HG03378 (cell line): ENCODE data around the gene CCDC158.
"Not testable (repeated sequence)": the region's sequence is repeated elsewhere in the genome, so short reads cannot be mapped to it uniquely, and the experiment has no call there.

ENCODE experiments used
- ATAC-seq: cut with Tn5 transposase; IDR thresholded peaks from one replicate; pipeline ENCODE4 v1.9.1; 2021; ENCODE audit warnings: mild to moderate bottlenecking, moderate library complexity; ENCODE audit not compliant: unreplicated experiment

Gene CCDC158

GRCh38 chr4:76420762-76421581, at the start of gene CCDC158:
TSS of gene CCDC158 (minus strand) at chr4:76421141. CDS start at chr4:76403207, 17,934 bp downstream.
- no peak for ATAC-seq

GRCh38 chr4:76470532-76470931, 49.6 kb upstream of the CCDC158 start:
- ATAC-seq = no peak

- ATAC-seq = no peak
These were observed 49.1 kb upstream of the CCDC158 start for GRCh38 chr4:76470064-76470463.

- no peak for ATAC-seq
These were observed 42.6 kb upstream of the CCDC158 start for GRCh38 chr4:76463568-76463967.

GRCh38 chr4:76459291-76459723, 38.4 kb upstream of the CCDC158 start:
- no peak for ATAC-seq

GRCh38 chr4:76458825-76459224, 37.9 kb upstream of the CCDC158 start:
- ATAC-seq = no peak

- no peak for ATAC-seq
These were observed 37.4 kb upstream of the CCDC158 start for GRCh38 chr4:76458297-76458696.

- no peak for ATAC-seq
These were observed 36.9 kb upstream of the CCDC158 start for GRCh38 chr4:76457885-76458284.

- not testable (repeated sequence) for ATAC-seq
These were observed 33.1 kb upstream of the CCDC158 start for GRCh38 chr4:76454073-76454472.

- no peak for ATAC-seq
These were observed 32.3 kb upstream of the CCDC158 start for GRCh38 chr4:76453232-76453631.

GRCh38 chr4:76449833-76450232, 28.9 kb upstream of the CCDC158 start:
- ATAC-seq = no peak

- ATAC-seq = no peak
These were observed 28.4 kb upstream of the CCDC158 start for GRCh38 chr4:76449362-76449767.

- ATAC-seq = no peak
These were observed 27.3 kb upstream of the CCDC158 start for GRCh38 chr4:76448211-76448610.

GRCh38 chr4:76447393-76447851, 26.5 kb upstream of the CCDC158 start:
- no peak for ATAC-seq

GRCh38 chr4:76445911-76446310, 25.0 kb upstream of the CCDC158 start:
- no peak for ATAC-seq

- no peak for ATAC-seq
These were observed 22.4 kb upstream of the CCDC158 start for GRCh38 chr4:76443376-76443775.

- no peak for ATAC-seq
These were observed 21.9 kb upstream of the CCDC158 start for GRCh38 chr4:76442807-76443206.

GRCh38 chr4:76441881-76442280, 20.9 kb upstream of the CCDC158 start:
- no peak for ATAC-seq

- ATAC-seq = no peak
These were observed 18.6 kb upstream of the CCDC158 start for GRCh38 chr4:76439491-76439890.

GRCh38 chr4:76435528-76436319, 14.8 kb upstream of the CCDC158 start:
- ATAC-seq = no peak

- ATAC-seq = no peak
These were observed 14.1 kb upstream of the CCDC158 start, which contains the start of gene SHROOM3 for GRCh38 chr4:76434901-76435527. TSS of gene SHROOM3 (plus strand) at chr4:76435229. CDS start at chr4:76436053, 824 bp downstream.
